Esophagus muscularis mucosa (tissue), 4 donors: ENCODE data around the gene TPSAB1.

Source experiments
- CTCF ChIP-seq, 3 experiments: fragments of 200-600 bp in 2 of 3; fragments of 450-650 bp in 1 of 3; sonication (generic) in 2 of 3; IDR thresholded peaks; one replicate each; pipeline ENCODE4 v1.5.1; 2017 to 2019; ENCODE audit warnings: antibody characterized with exemption in 3 of 3, mild to moderate bottlenecking in 2 of 3, moderate library complexity in 1 of 3
- EP300 ChIP-seq: sonication (generic); formaldehyde crosslinking; IDR thresholded peaks from one replicate; pipeline ENCODE4 v1.6.1; 2017; ENCODE audit warnings: antibody characterized with exemption
- POLR2A ChIP-seq: fragments of 450-650 bp; IDR thresholded peaks from one replicate; pipeline ENCODE4 v1.6.1; 2017; ENCODE audit warnings: antibody characterized with exemption, moderate library complexity, mild to moderate bottlenecking, low read depth
- POLR2AphosphoS5 ChIP-seq, 2 donors: sonication (generic); formaldehyde crosslinking; IDR thresholded peaks; one replicate each; pipeline ENCODE4 v1.6.1; 2017; ENCODE audit warnings: antibody characterized with exemption in 2 of 2

- TF ChIP-seq CTCF (IDR thresholded peaks at IDR 0.05) (no peak), POLR2A (no peak), POLR2AphosphoS5 (IDR thresholded peaks at IDR 0.05) (no peak), EP300 (no peak)
Measured at GRCh38 chr16:1276580-1276878, 36.0 kb downstream of the TPSAB1 start.
